Activated CD4-positive, CD25-positive, alpha-beta regulatory T cell treated with anti-CD3 and anti-CD28 coated beads, Interleukin-2, amount 50 U/mL, for 72 hours (primary cell): ENCODE data around the gene TAS2R5.
"Not testable (repeated sequence)": the region's sequence is repeated elsewhere in the genome, so short reads cannot be mapped to it uniquely, and the experiment has no call there.

Experiments
- DNase-seq: peaks from one replicate; pipeline ENCODE4 v3.0.0; 2021

The TAS2R5 gene

GRCh38 chr7:141789917-141790316 lies at the start of gene TAS2R5:
Gene TAS2R5, plus strand, starts transcription at chr7:141790217. Its CDS starts 145 bp downstream, at chr7:141790362.
- DNase-seq = no peak

- DNase-seq = no peak
Observed at GRCh38 chr7:141742229-141742628, 47.8 kb upstream of the TAS2R5 start.

GRCh38 chr7:141744131-141744530 lies 45.9 kb upstream of the TAS2R5 start:
- no peak for DNase-seq

- DNase-seq = no peak
Observed at GRCh38 chr7:141748396-141748795, 41.6 kb upstream of the TAS2R5 start.

GRCh38 chr7:141751904-141752303 lies 38.1 kb upstream of the TAS2R5 start:
- DNase-seq = not testable (repeated sequence)

GRCh38 chr7:141752634-141753033 lies 37.4 kb upstream of the TAS2R5 start:
- DNase-seq = no peak

- no peak for DNase-seq
Observed at GRCh38 chr7:141754939-141755338, 35.1 kb upstream of the TAS2R5 start.

GRCh38 chr7:141763797-141764196 lies 26.2 kb upstream of the TAS2R5 start, which contains the start of gene TAS2R3:
Gene TAS2R3, plus strand, starts transcription at chr7:141764097. Its CDS starts 62 bp downstream, at chr7:141764159.
- no peak for DNase-seq

GRCh38 chr7:141770083-141770583 lies 19.9 kb upstream of the TAS2R5 start:
- not testable (repeated sequence) for DNase-seq

GRCh38 chr7:141776374-141776773 lies 13.6 kb upstream of the TAS2R5 start, which contains the start of gene TAS2R4:
Gene TAS2R4, plus strand, starts transcription at chr7:141776674. Its CDS starts 1,815 bp downstream, at chr7:141778489.
- no peak for DNase-seq

- DNase-seq = no peak
Observed at GRCh38 chr7:141785706-141786552, 4.1 kb upstream of the TAS2R5 start.

GRCh38 chr7:141788296-141788695 lies 1.7 kb upstream of the TAS2R5 start:
- DNase-seq = no peak

- DNase-seq = no peak
Observed at GRCh38 chr7:141792526-141792925, 2.5 kb downstream of the TAS2R5 start.

GRCh38 chr7:141820067-141820466 lies 30.1 kb downstream of the TAS2R5 start:
- DNase-seq = no peak

- not testable (repeated sequence) for DNase-seq
Observed at GRCh38 chr7:141822432-141822831, 32.4 kb downstream of the TAS2R5 start.

GRCh38 chr7:141837683-141838082 lies 47.7 kb downstream of the TAS2R5 start:
- no peak for DNase-seq

GRCh38 chr7:141838581-141838980 lies 48.6 kb downstream of the TAS2R5 start:
- no peak for DNase-seq

- no peak for DNase-seq
Observed at GRCh38 chr7:141839256-141839655, 49.2 kb downstream of the TAS2R5 start.

GRCh38 chr7:141840708-141841107 lies 50.7 kb downstream of the TAS2R5 start:
- DNase-seq = no peak
